HepG2 (cell line): ENCODE data around the gene BBS9. TPM values are rescaled to one million over a fixed set of nuclear protein-coding genes. Genes with fewer than 3 reads are reported as not detected.

Experiments
- FOSL2 ChIP-seq: sonication (generic); formaldehyde crosslinking; IDR thresholded peaks from 2 replicates; pipeline ENCODE4 v1.4.0; 2020; ENCODE audit warnings: missing genetic modification reagents
- GATA4 ChIP-seq: sonication (generic); IDR thresholded peaks from 2 replicates; pipeline ENCODE4 v1.6.1; 2016; ENCODE audit warnings: antibody characterized with exemption, low read depth, borderline replicate concordance
- HDAC2 ChIP-seq: sonication (generic); formaldehyde crosslinking; IDR thresholded peaks from 2 replicates; pipeline ENCODE4 v1.4.0; 2020; ENCODE audit warnings: missing genetic modification reagents
- HNRNPLL ChIP-seq: fragments of 200-400 bp; formaldehyde crosslinking; IDR thresholded peaks from 2 replicates; pipeline ENCODE4 v1.6.1; 2017; ENCODE audit warnings: mild to moderate bottlenecking, low read depth, low read length; ENCODE audit not compliant: poor library complexity, severe bottlenecking
- RARA ChIP-seq: IDR thresholded peaks from 2 replicates; pipeline ENCODE4 v1.6.1; 2016; ENCODE audit warnings: missing genetic modification reagents, missing compliant biosample characterization
- SNAPC2 ChIP-seq: sonication (generic); formaldehyde crosslinking; IDR thresholded peaks from 2 replicates; pipeline ENCODE4 v1.8.1; 2022; ENCODE audit warnings: mild to moderate bottlenecking, missing genetic modification reagents
- SP4 ChIP-seq: sonication (generic); formaldehyde crosslinking; IDR thresholded peaks from 2 replicates; pipeline ENCODE4 v1.8.1; 2023; ENCODE audit warnings: mild to moderate bottlenecking, missing genetic modification reagents
- YEATS4 ChIP-seq: sonication (generic); formaldehyde crosslinking; IDR thresholded peaks from 2 replicates; pipeline ENCODE4 v1.4.0; 2020; ENCODE audit warnings: missing genetic modification reagents, borderline replicate concordance
- YY1 ChIP-seq: IDR thresholded peaks from 2 replicates; pipeline ENCODE4 v1.6.1; 2011; ENCODE audit warnings: low read length, low read depth, moderate library complexity, mild to moderate bottlenecking; ENCODE audit not compliant: insufficient read depth, insufficient replicate concordance
- ZC3H4 ChIP-seq: sonication (generic); formaldehyde crosslinking; IDR thresholded peaks from 2 replicates; pipeline ENCODE4 v1.4.0; 2020; ENCODE audit warnings: missing genetic modification reagents, borderline replicate concordance
- ZMAT3 ChIP-seq: sonication (generic); formaldehyde crosslinking; conservative IDR thresholded peaks from 2 replicates; pipeline ENCODE4 v1.7.0; 2021; ENCODE audit warnings: missing genetic modification reagents
- ZNF205 ChIP-seq: IDR thresholded peaks from 2 replicates; pipeline ENCODE4 v1.6.1; 2018; ENCODE audit warnings: missing biosample characterization, missing genetic modification reagents
- ZNF280D ChIP-seq: sonication (generic); formaldehyde crosslinking; IDR thresholded peaks from 2 replicates; pipeline ENCODE4 v1.5.1; 2020; ENCODE audit warnings: mild to moderate bottlenecking, missing genetic modification reagents
- ZNF281 ChIP-seq: sonication (generic); formaldehyde crosslinking; IDR thresholded peaks from 2 replicates; pipeline ENCODE4 v1.4.0; 2020; ENCODE audit warnings: missing genetic modification reagents, borderline replicate concordance
- ZNF567 ChIP-seq: sonication (generic); formaldehyde crosslinking; IDR thresholded peaks from 2 replicates; pipeline ENCODE4 v1.8.1; 2023; ENCODE audit warnings: mild to moderate bottlenecking, missing genetic modification reagents, borderline replicate concordance
- ZNF709 ChIP-seq: sonication (generic); formaldehyde crosslinking; IDR thresholded peaks from 2 replicates; pipeline ENCODE4 v1.5.0; 2020; ENCODE audit warnings: mild to moderate bottlenecking, missing genetic modification reagents
- polyA plus RNA-seq, 8 experiments: library from polyadenylated mRNA; depleted of rRNA in 3 of 8; stranded (reverse) in 7 of 8; unstranded in 1 of 8; fragments of >200 nt; fragmentation: Illumina TruSeq in 4 of 8; extraction: Trizol in 4 of 8; gene quantifications; 2 replicates each; pipeline versions ENCODE4 v1.2.1 to v1.2.3, GENCODE V29; 2011 to 2016; ENCODE audit warnings: low read depth in 4 of 8, missing spikeins in 1 of 8, mixed read lengths in 1 of 8; ENCODE audit not compliant: insufficient read depth in 1 of 8
- total RNA-seq, 5 experiments: library from RNA; depleted of rRNA; stranded (reverse); fragments of >200 nt; fragmentation: Illumina TruSeq; extraction: Trizol; gene quantifications; 2 replicates each; pipeline ENCODE4 v1.2.3, GENCODE V29; 2016; ENCODE audit warnings: low read depth in 1 of 5
- TF ChIP-seq, protein P1 (sequence below): sonication (generic); formaldehyde crosslinking; IDR thresholded peaks from 2 replicates; pipeline ENCODE4 v1.4.0; 2020; ENCODE audit warnings: mild to moderate bottlenecking, low read depth, missing genetic modification reagents
- TF ChIP-seq, protein P2 (sequence below): sonication (generic); formaldehyde crosslinking; IDR thresholded peaks from 2 replicates; pipeline ENCODE4 v1.4.0; 2020; ENCODE audit warnings: missing genetic modification reagents, borderline replicate concordance

Gene BBS9
- total and polyA plus RNA-seq, 2 of the 13 experiments (the other 11 are each of a cell fraction or from before 2014, with no cell fraction given): 5.1 to 7.8 TPM

GRCh38 chr7:33128990-33129805 is at the start of gene BBS9 (continued):
- peak; percentile 47; the same call in 1 of the 2 replicates for TF ChIP-seq ZNF281 (CRISPR knock-in tag)
- TF ChIP-seq YEATS4 (CRISPR knock-in tag): peak; percentile 48; the same call in 1 of the 2 replicates
- no peak for TF ChIP-seq GATA4
- 0 out of 2 replicates have a peak, but pooled peaks have one; percentile 25 for TF ChIP-seq ZMAT3 (CRISPR knock-in tag)
- no peak for TF ChIP-seq ZC3H4 (CRISPR knock-in tag)
- peak; percentile 72; the same call in 1 of the 2 replicates for TF ChIP-seq ZNF709 (CRISPR knock-in tag)
- no peak for TF ChIP-seq ZNF205 (CRISPR knock-in tag)
- TF ChIP-seq YY1: peak; percentile 46
- TF ChIP-seq RARA (CRISPR knock-in tag): 0 out of 2 replicates have a peak, but pooled peaks have one; percentile 24
- 0 out of 2 replicates have a peak, but pooled peaks have one; percentile 62 for TF ChIP-seq SNAPC2
- TF ChIP-seq FOSL2 (CRISPR knock-in tag): no peak
- TF ChIP-seq HDAC2 (CRISPR knock-in tag): peak; percentile 55; the same call in 1 of the 2 replicates
- TF ChIP-seq, protein P1, sequence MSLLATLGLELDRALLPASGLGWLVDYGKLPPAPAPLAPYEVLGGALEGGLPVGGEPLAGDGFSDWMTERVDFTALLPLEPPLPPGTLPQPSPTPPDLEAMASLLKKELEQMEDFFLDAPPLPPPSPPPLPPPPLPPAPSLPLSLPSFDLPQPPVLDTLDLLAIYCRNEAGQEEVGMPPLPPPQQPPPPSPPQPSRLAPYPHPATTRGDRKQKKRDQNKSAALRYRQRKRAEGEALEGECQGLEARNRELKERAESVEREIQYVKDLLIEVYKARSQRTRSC: no peak
- peak; percentile 79 for TF ChIP-seq SP4
- 0 out of 2 replicates have a peak, but pooled peaks have one; percentile 17 for TF ChIP-seq ZNF567
- TF ChIP-seq HNRNPLL: peak; percentile 81
- TF ChIP-seq, protein P2, sequence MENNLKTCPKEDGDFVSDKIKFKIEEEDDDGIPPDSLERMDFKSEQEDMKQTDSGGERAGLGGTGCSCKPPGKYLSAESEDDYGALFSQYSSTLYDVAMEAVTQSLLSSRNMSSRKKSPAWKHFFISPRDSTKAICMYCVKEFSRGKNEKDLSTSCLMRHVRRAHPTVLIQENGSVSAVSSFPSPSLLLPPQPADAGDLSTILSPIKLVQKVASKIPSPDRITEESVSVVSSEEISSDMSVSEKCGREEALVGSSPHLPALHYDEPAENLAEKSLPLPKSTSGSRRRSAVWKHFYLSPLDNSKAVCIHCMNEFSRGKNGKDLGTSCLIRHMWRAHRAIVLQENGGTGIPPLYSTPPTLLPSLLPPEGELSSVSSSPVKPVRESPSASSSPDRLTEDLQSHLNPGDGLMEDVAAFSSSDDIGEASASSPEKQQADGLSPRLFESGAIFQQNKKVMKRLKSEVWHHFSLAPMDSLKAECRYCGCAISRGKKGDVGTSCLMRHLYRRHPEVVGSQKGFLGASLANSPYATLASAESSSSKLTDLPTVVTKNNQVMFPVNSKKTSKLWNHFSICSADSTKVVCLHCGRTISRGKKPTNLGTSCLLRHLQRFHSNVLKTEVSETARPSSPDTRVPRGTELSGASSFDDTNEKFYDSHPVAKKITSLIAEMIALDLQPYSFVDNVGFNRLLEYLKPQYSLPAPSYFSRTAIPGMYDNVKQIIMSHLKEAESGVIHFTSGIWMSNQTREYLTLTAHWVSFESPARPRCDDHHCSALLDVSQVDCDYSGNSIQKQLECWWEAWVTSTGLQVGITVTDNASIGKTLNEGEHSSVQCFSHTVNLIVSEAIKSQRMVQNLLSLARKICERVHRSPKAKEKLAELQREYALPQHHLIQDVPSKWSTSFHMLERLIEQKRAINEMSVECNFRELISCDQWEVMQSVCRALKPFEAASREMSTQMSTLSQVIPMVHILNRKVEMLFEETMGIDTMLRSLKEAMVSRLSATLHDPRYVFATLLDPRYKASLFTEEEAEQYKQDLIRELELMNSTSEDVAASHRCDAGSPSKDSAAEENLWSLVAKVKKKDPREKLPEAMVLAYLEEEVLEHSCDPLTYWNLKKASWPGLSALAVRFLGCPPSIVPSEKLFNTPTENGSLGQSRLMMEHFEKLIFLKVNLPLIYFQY: 0 out of 2 replicates have a peak, but pooled peaks have one; percentile 21
- no peak for TF ChIP-seq ZNF280D
